Measurements from ENCODE around the gene NUP93.

Gene NUP93

GRCh38 chr16:56836410-56837230 is 106.7 kb downstream of the NUP93 start:
- H3K4me3 Mint-ChIP-seq, result no peak overlapping the region
- peaks cover 100% of the 10 kb centered on the region for H3K36me3 Mint-ChIP-seq (ENCODE audit: low read depth)
- H3K27ac Mint-ChIP-seq, result no peak overlapping the region
- no peaks in the 10 kb centered on the region for H3K9me3 Mint-ChIP-seq
- intact Hi-C loops (cut with micrococcal nuclease), result no loop called here
- H3K4me1 Mint-ChIP-seq (ENCODE audit: low read depth), result no peaks in the 10 kb centered on the region
- no peaks in the 10 kb centered on the region for H3K27me3 Mint-ChIP-seq

GRCh38 chr16:56838622-56839337 is 108.9 kb downstream of the NUP93 start:
- Mint-ChIP-seq H3K9me3 (no peaks in the 10 kb centered on the region), H3K36me3 (ENCODE audit: low read depth) (peaks cover 100% of the 10 kb centered on the region), H3K27me3 (no peaks in the 10 kb centered on the region), H3K4me1 (ENCODE audit: low read depth) (no peaks in the 10 kb centered on the region), H3K4me3 (no peak overlapping the region), H3K27ac (no peak overlapping the region)
- intact Hi-C loops (cut with micrococcal nuclease), result no loop called here

GRCh38 chr16:56841233-56841632 is 111.3 kb downstream of the NUP93 start:
- intact Hi-C loops (cut with micrococcal nuclease), result no loop called here
- H3K36me3 Mint-ChIP-seq (ENCODE audit: low read depth), result peaks cover 98% of the 10 kb centered on the region
- no peaks in the 10 kb centered on the region for H3K9me3 Mint-ChIP-seq
- H3K4me1 Mint-ChIP-seq (ENCODE audit: low read depth), result no peaks in the 10 kb centered on the region
- H3K27me3 Mint-ChIP-seq, result no peaks in the 10 kb centered on the region
- no peak overlapping the region for H3K4me3 Mint-ChIP-seq
- H3K27ac Mint-ChIP-seq, result no peak overlapping the region

GRCh38 chr16:56841659-56842058 is 111.7 kb downstream of the NUP93 start:
- H3K36me3 Mint-ChIP-seq (ENCODE audit: low read depth), result peaks cover 94% of the 10 kb centered on the region
- H3K4me1 Mint-ChIP-seq (ENCODE audit: low read depth), result peaks cover 1% of the 10 kb centered on the region
- H3K9me3 Mint-ChIP-seq, result no peaks in the 10 kb centered on the region
- no peak overlapping the region for H3K4me3 Mint-ChIP-seq
- no peaks in the 10 kb centered on the region for H3K27me3 Mint-ChIP-seq
- H3K27ac Mint-ChIP-seq, result no peak overlapping the region
- intact Hi-C loops (cut with micrococcal nuclease), result no loop called here

GRCh38 chr16:56842133-56842532 is 112.2 kb downstream of the NUP93 start:
- Mint-ChIP-seq H3K27ac (no peak overlapping the region), H3K9me3 (no peaks in the 10 kb centered on the region), H3K4me3 (no peak overlapping the region), H3K4me1 (ENCODE audit: low read depth) (peaks cover 6% of the 10 kb centered on the region), H3K36me3 (ENCODE audit: low read depth) (peaks cover 89% of the 10 kb centered on the region), H3K27me3 (no peaks in the 10 kb centered on the region)
- intact Hi-C loops (cut with micrococcal nuclease), result no loop called here

GRCh38 chr16:56844056-56844455 is 114.1 kb downstream of the NUP93 start:
- no peak overlapping the region for H3K4me3 Mint-ChIP-seq
- H3K9me3 Mint-ChIP-seq, result no peaks in the 10 kb centered on the region
- peaks cover 25% of the 10 kb centered on the region for H3K4me1 Mint-ChIP-seq (ENCODE audit: low read depth)
- no peak overlapping the region for H3K27ac Mint-ChIP-seq
- H3K36me3 Mint-ChIP-seq (ENCODE audit: low read depth), result peaks cover 70% of the 10 kb centered on the region
- H3K27me3 Mint-ChIP-seq, result no peaks in the 10 kb centered on the region
- intact Hi-C loops (cut with micrococcal nuclease), result no loop called here

GRCh38 chr16:56847173-56847910 is 117.4 kb downstream of the NUP93 start:
- peaks cover 49% of the 10 kb centered on the region for H3K4me1 Mint-ChIP-seq (ENCODE audit: low read depth)
- no peaks in the 10 kb centered on the region for H3K9me3 Mint-ChIP-seq
- peak overlapping the region; percentile 22 for H3K27ac Mint-ChIP-seq
- intact Hi-C loops (cut with micrococcal nuclease), result no loop called here
- H3K36me3 Mint-ChIP-seq (ENCODE audit: low read depth), result peaks cover 37% of the 10 kb centered on the region
- no peak overlapping the region for H3K4me3 Mint-ChIP-seq
- H3K27me3 Mint-ChIP-seq, result no peaks in the 10 kb centered on the region

- peaks cover 28% of the 10 kb centered on the region for H3K36me3 Mint-ChIP-seq (ENCODE audit: low read depth)
- H3K27me3 Mint-ChIP-seq, result no peaks in the 10 kb centered on the region
- intact Hi-C loops (cut with micrococcal nuclease), result no loop called here
- peaks cover 53% of the 10 kb centered on the region for H3K4me1 Mint-ChIP-seq (ENCODE audit: low read depth)
- no peak overlapping the region for H3K4me3 Mint-ChIP-seq
- no peaks in the 10 kb centered on the region for H3K9me3 Mint-ChIP-seq
- peak overlapping the region; percentile 22 for H3K27ac Mint-ChIP-seq
Observed at GRCh38 chr16:56848029-56848936, 118.4 kb downstream of the NUP93 start.

- intact Hi-C loops (cut with micrococcal nuclease), result no loop called here
- Mint-ChIP-seq H3K36me3 (ENCODE audit: low read depth) (peaks cover 19% of the 10 kb centered on the region), H3K4me3 (no peak overlapping the region), H3K27me3 (no peaks in the 10 kb centered on the region), H3K9me3 (no peaks in the 10 kb centered on the region), H3K27ac (no peak overlapping the region), H3K4me1 (ENCODE audit: low read depth) (peaks cover 53% of the 10 kb centered on the region)
Observed at GRCh38 chr16:56848955-56849689, 119.2 kb downstream of the NUP93 start.

- Mint-ChIP-seq H3K27ac (no peak overlapping the region), H3K4me1 (ENCODE audit: low read depth) (peaks cover 53% of the 10 kb centered on the region), H3K9me3 (no peaks in the 10 kb centered on the region), H3K36me3 (ENCODE audit: low read depth) (peaks cover 11% of the 10 kb centered on the region), H3K27me3 (no peaks in the 10 kb centered on the region), H3K4me3 (no peak overlapping the region)
- intact Hi-C loops (cut with micrococcal nuclease), result no loop called here
Observed at GRCh38 chr16:56849690-56850680, 120.1 kb downstream of the NUP93 start.

GRCh38 chr16:56851671-56852400 is 121.9 kb downstream of the NUP93 start:
- no peak overlapping the region for H3K4me3 Mint-ChIP-seq
- intact Hi-C loops (cut with micrococcal nuclease), result no loop called here
- no peaks in the 10 kb centered on the region for H3K9me3 Mint-ChIP-seq
- H3K27me3 Mint-ChIP-seq, result peaks cover 2% of the 10 kb centered on the region
- peaks cover 50% of the 10 kb centered on the region for H3K4me1 Mint-ChIP-seq (ENCODE audit: low read depth)
- H3K36me3 Mint-ChIP-seq (ENCODE audit: low read depth), result no peaks in the 10 kb centered on the region
- H3K27ac Mint-ChIP-seq, result peak overlapping the region; percentile 27

- intact Hi-C loops (cut with micrococcal nuclease), result no loop called here
Observed at GRCh38 chr16:56852401-56852730, 122.4 kb downstream of the NUP93 start.

More at GRCh38 chr16:56852401-56852730, 122.4 kb downstream of the NUP93 start:
- Mint-ChIP-seq H3K9me3 (no peaks in the 10 kb centered on the region), H3K27ac (peak overlapping the region; percentile 27), H3K27me3 (peaks cover 2% of the 10 kb centered on the region), H3K4me1 (ENCODE audit: low read depth) (peaks cover 50% of the 10 kb centered on the region), H3K4me3 (no peak overlapping the region), H3K36me3 (ENCODE audit: low read depth) (no peaks in the 10 kb centered on the region)

Measured in dendritic cell treated with granulocyte-macrophage colony-stimulating factor and Interleukin-4, amounts not matched to agents 40 ng/mL and 50 ng/mL, for 4 days (primary cell).